Activated B cell treated with CpG ODN at 0.5 μM for 24 hours (primary cell): ENCODE measurements around the gene PBX1. TPM values are rescaled to one million over a fixed set of nuclear protein-coding genes. Genes with fewer than 3 reads are reported as not detected.

Experiments
- ATAC-seq: fragments of 200-7000 bp; cut with Tn5 transposase; one replicate; pipeline ENCODE4 v1.10.0; 2021; ENCODE audit warnings: low read depth, mild to moderate bottlenecking, moderate library complexity
- CTCF ChIA-PET: fragments of 350-600 bp; sonication (Branson Sonifier 250); formaldehyde crosslinking; loops from one replicate; lab custom pipeline; 2021; ENCODE audit warnings: antibody characterized with exemption; lab: Charles Lee
- POLR2A ChIA-PET: fragments of 350-600 bp; sonication (Branson Sonifier 250); formaldehyde crosslinking; loops from one replicate; lab custom pipeline; 2021; ENCODE audit warnings: antibody characterized with exemption; lab: Charles Lee
- DNase-seq: peaks from one replicate; pipeline ENCODE4 v3.0.0; 2022
- H3K27ac Mint-ChIP-seq: one replicate; pipeline ENCODE4 v1.8.0; 2020; ENCODE audit warnings: mixed read lengths
- H3K27me3 Mint-ChIP-seq: one replicate; pipeline ENCODE4 v1.8.0; 2021; ENCODE audit warnings: mixed read lengths
- H3K36me3 Mint-ChIP-seq: one replicate; pipeline ENCODE4 v1.8.0; 2021; ENCODE audit warnings: low read depth, mixed read lengths
- H3K4me1 Mint-ChIP-seq: one replicate; pipeline ENCODE4 v1.8.0; 2021; ENCODE audit warnings: mixed read lengths
- H3K4me3 Mint-ChIP-seq: one replicate; pipeline ENCODE4 v1.8.0; 2020; ENCODE audit warnings: mild to moderate bottlenecking, mixed read lengths
- H3K9me3 Mint-ChIP-seq: one replicate; pipeline ENCODE4 v1.8.0; 2020; ENCODE audit warnings: mixed read lengths
- intact Hi-C: fragments of 100-400 bp; cut with micrococcal nuclease; formaldehyde crosslinking; loops from one replicate; pipeline ENCODE4 v1.15.1; 2024
- total RNA-seq: library from RNA; stranded (reverse); gene quantifications from 2 replicates; pipeline ENCODE4 v1.2.3, GENCODE V29; 2022
- TF ChIP-seq, protein P1 (sequence below): fragments of 200-600 bp; IDR thresholded peaks from one replicate; pipeline ENCODE4 v1.8.0; 2022; ENCODE audit warnings: antibody characterized with exemption, mild to moderate bottlenecking

PBX1 gene
- total RNA-seq, 1 donor from 2014 or later: not detected

DNA sequence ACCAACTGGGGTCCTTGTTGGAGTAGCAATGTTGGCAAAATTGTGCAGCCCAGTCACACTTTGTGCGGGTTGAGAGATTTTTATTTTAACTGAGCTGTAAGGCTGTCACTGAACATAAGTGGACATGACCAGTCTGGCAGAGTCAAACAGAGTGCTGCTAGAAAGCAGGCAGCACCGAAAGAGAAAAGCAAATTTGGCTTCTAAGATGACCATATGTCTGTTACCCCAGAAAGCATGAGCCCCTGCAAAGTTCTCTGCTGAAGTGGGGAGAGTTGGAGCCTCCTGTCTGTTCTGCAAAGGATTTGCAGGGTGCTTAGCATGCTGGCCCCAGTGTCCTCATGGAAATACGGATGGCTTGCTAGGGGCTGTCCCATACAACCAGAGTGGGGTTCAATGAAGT, 220.4 kb downstream of the PBX1 start:
- Mint-ChIP-seq H3K27me3 (no peaks in the 10 kb centered on the region), H3K4me1 (no peaks in the 10 kb centered on the region), H3K4me3 (no peak overlapping the region), H3K36me3 (no peaks in the 10 kb centered on the region), H3K9me3 (no peaks in the 10 kb centered on the region), H3K27ac (no peak overlapping the region)
- ATAC-seq (no peak), DNase-seq (no peak)
- intact Hi-C loops: no loop called here
- TF ChIP-seq, protein P1, sequence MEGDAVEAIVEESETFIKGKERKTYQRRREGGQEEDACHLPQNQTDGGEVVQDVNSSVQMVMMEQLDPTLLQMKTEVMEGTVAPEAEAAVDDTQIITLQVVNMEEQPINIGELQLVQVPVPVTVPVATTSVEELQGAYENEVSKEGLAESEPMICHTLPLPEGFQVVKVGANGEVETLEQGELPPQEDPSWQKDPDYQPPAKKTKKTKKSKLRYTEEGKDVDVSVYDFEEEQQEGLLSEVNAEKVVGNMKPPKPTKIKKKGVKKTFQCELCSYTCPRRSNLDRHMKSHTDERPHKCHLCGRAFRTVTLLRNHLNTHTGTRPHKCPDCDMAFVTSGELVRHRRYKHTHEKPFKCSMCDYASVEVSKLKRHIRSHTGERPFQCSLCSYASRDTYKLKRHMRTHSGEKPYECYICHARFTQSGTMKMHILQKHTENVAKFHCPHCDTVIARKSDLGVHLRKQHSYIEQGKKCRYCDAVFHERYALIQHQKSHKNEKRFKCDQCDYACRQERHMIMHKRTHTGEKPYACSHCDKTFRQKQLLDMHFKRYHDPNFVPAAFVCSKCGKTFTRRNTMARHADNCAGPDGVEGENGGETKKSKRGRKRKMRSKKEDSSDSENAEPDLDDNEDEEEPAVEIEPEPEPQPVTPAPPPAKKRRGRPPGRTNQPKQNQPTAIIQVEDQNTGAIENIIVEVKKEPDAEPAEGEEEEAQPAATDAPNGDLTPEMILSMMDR: no peak
- POLR2A ChIA-PET: no interaction called here
- CTCF ChIA-PET: no interaction called here

DNA sequence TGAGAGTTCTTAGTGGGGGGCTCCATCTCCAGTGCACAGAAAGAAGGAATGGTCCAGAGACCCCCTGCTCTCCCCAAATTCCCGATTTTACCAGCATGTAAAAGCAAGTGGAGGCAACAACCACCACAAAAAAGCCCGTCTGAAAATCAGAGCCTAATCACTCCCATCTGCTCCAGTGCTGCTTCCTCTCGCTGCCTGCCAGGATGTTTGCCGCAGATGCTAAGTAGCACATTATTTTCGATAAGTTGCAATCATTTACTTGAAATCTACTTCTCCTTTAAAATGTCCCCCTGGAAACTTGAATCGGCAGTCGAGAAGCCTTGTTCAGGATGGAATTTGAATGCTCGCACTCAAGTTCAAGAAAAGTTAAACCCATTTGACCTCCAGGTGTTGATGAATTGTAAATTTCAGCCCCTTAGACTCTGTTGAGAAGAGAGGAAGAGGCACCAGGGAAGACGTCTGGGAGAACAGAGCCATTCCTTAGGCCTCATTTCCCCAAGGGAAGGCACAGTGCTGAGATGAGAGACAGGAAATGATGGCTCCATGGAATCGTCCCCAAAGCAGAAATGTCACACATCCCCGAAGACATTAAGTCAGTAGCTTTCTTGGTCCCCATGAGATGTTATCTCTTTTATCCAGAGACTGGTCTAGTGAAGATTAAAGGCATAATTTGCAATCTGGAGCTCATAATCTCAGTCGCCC, 221.3 kb downstream of the PBX1 start:
- no peaks in the 10 kb centered on the region for H3K27me3 Mint-ChIP-seq
- H3K27ac Mint-ChIP-seq: no peak overlapping the region
- POLR2A ChIA-PET: no interaction called here
- DNase-seq (no peak), ATAC-seq (no peak)
- no peaks in the 10 kb centered on the region for H3K36me3 Mint-ChIP-seq
- H3K4me1 Mint-ChIP-seq: no peaks in the 10 kb centered on the region
- intact Hi-C loops: no loop called here
- TF ChIP-seq, protein P1: no peak
- CTCF ChIA-PET: no interaction called here
- H3K4me3 Mint-ChIP-seq: no peak overlapping the region
- no peaks in the 10 kb centered on the region for H3K9me3 Mint-ChIP-seq

DNA sequence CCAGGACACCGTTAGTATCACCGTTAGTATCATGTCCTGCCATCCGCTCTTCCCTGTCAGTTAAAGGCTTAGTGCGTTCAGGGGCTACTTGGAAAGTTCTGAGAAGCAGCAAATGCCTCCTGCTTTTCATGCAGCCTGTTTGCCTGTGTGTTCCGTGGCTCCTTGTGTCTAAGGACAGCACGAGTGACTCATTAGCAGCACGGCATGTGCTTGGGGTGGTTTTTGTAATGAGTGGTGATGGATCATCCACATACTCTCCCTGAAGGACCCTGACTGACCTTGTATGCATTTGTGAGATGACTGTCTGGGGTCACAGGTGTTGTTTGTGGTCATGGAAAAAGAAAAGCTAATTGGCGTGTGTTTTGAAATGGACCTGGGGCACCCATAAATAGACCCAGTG, 221.9 kb downstream of the PBX1 start:
- intact Hi-C loops: no loop called here

DNA sequence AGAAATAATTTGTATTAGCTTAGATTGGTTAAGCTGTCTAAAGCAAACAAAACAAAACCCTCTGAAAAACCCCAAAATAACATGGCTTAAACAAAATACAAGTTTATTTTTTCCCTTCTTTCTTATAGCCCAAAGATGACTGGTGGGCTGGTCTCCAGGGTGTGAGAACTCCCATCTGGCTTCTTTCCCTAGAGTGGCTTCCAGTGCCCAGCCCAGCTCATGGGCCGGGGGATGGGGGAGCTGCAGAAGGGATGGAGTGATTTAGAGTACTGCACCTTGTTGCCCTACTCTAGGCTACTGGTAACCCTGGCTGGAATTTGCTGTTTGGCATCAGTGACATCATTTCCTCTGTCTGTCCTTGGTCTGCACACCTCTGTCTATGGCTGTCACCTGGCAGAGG, 223.0 kb downstream of the PBX1 start:
- Mint-ChIP-seq H3K27me3 (peaks cover 2% of the 10 kb centered on the region), H3K27ac (no peak overlapping the region), H3K9me3 (no peaks in the 10 kb centered on the region), H3K4me1 (no peaks in the 10 kb centered on the region), H3K4me3 (no peak overlapping the region), H3K36me3 (no peaks in the 10 kb centered on the region)
- DNase-seq (no peak), ATAC-seq (no peak)
- TF ChIP-seq, protein P1: no peak
- POLR2A ChIA-PET: no interaction called here
- CTCF ChIA-PET: interaction anchor here (1.1 kb wide), 1 partner anchor 16 kb away, joined by 4 read pairs; no protein-coding TSS in a partner anchor
- intact Hi-C loops: no loop called here

More for the DNA sequence above, 221.9 kb downstream of the PBX1 start:
- H3K4me1 Mint-ChIP-seq: no peaks in the 10 kb centered on the region
- ATAC-seq (no peak), DNase-seq (no peak)
- no peaks in the 10 kb centered on the region for H3K27me3 Mint-ChIP-seq
- no peak overlapping the region for H3K4me3 Mint-ChIP-seq
- H3K27ac Mint-ChIP-seq: no peak overlapping the region
- ChIA-PET CTCF (no interaction called here), POLR2A (no interaction called here)
- TF ChIP-seq, protein P1: no peak
- no peaks in the 10 kb centered on the region for H3K9me3 Mint-ChIP-seq
- H3K36me3 Mint-ChIP-seq: no peaks in the 10 kb centered on the region

DNA sequence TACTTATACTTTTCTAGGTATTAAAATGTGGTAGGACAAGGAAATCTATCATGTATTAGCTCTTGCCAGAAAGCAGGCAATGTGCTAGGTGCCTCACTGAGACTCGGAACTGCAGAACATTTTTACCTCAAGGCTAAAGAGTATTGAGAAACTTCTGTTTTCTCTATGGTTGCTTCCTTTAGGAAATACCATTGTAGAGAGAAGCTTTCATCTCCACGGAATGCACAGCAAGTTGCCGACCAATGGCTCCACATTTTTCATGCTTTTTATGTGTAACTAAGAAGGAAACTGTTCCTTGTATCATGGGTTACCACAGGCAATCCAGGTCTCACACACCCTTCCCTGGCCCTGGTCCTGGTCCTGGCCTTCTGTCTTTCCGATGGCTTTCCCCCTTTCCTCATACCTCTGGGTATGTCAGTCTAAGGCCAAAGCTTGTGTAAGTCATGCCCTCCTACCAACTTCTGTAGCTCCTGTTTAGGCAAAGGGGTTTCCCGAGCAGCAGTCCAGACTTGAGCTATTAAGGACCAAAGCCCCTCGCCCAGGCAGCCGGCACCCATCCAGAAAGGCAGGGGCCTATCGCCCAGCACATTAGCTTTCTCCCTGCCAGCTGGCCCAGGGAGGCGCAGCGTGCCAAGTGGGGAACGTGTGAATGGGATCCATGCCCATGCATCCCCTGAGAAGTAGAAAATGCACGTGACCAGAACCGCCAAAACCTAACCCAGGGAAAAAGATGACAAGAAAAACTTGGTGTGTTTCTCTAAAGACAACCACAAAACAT, 225.0 kb downstream of the PBX1 start:
- intact Hi-C loops: no loop called here
- H3K4me3 Mint-ChIP-seq: no peak overlapping the region
- ATAC-seq (no peak), DNase-seq (no peak)
- H3K27ac Mint-ChIP-seq: no peak overlapping the region
- peaks cover 10% of the 10 kb centered on the region for H3K27me3 Mint-ChIP-seq
- no peaks in the 10 kb centered on the region for H3K9me3 Mint-ChIP-seq
- POLR2A ChIA-PET: no interaction called here
- CTCF ChIA-PET: interaction anchor here (0.6 to 1.5 kb wide), 3 partner anchors 12 to 1930 kb away, joined by 3 to 4 read pairs (median 3); no protein-coding TSS in a partner anchor
- no peaks in the 10 kb centered on the region for H3K36me3 Mint-ChIP-seq
- TF ChIP-seq, protein P1: no peak
- no peaks in the 10 kb centered on the region for H3K4me1 Mint-ChIP-seq
